Right lobe of liver (tissue), 4 donors: Measurements from ENCODE around the gene CACNA2D3.

Experiments used
- CTCF ChIP-seq, 4 donors: fragments of 200-600 bp in 3 of 4; fragments of 450-650 bp in 1 of 4; IDR thresholded peaks; one replicate each; pipeline versions ENCODE4 v1.5.1 to v1.8.0; 2016 to 2022; ENCODE audit warnings: antibody characterized with exemption in 4 of 4, mild to moderate bottlenecking in 2 of 4
- POLR2A ChIP-seq: fragments of 450-650 bp; IDR thresholded peaks from one replicate; pipeline ENCODE4 v1.6.1; 2017; ENCODE audit warnings: antibody characterized with exemption, mild to moderate bottlenecking
- donor health status: DM: no; HTN: no; CAD: no.
- donor health status: DM: no; HTN: no; CAD: no.
- donor health status: DM: no; HTN: yes; CAD: no.

- no peak for TF ChIP-seq CTCF (IDR thresholded peaks at IDR 0.05)
- no peak for TF ChIP-seq POLR2A
These were observed 967.9 kb downstream of the CACNA2D3 start for GRCh38 chr3:55090291-55090690.
